RPMI8226 (cell line): Measurements from ENCODE around the gene FBXO8.
"Not testable (repeated sequence)": the region's sequence is repeated elsewhere in the genome, so short reads cannot be mapped to it uniquely, and the experiment has no call there.

Source experiments
- DNase-seq: peaks from one replicate; pipeline ENCODE4 v3.0.0-alpha.2; 2015

Gene FBXO8

GRCh38 chr4:174283507-174284471 is at the start of gene FBXO8, which contains the start of gene CEP44:
Gene FBXO8, minus strand, starts transcription at chr4:174283667. Its CDS starts 20,575 bp downstream, at chr4:174263092.
Gene CEP44, plus strand, starts transcription at chr4:174283911. Its CDS starts 15,211 bp downstream, at chr4:174299122.
- DNase-seq, result peak; percentile 65

GRCh38 chr4:174332741-174333493 is 49.5 kb upstream of the FBXO8 start:
- no peak for DNase-seq

DNA sequence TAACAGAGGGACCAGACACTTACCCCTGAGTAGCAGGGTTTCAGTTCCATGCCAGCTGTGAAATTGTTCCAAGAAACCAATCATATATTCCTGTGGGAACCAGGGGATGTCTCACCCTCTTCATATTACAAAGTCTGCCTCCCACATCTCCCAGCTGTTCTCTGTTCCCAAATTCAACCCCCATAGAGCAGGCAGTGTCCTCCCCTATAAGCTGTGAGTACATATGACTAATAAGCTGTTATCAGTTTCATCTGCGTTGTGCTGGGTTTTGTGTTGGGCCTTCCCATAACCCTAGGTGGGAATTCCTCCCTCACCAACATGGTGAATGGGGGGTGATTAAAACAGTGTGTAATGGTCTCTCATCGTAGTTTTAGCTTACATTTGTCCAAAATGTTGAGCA is 41.3 kb upstream of the FBXO8 start:
- DNase-seq, result no peak

- no peak for DNase-seq
These were observed 40.8 kb upstream of the FBXO8 start for GRCh38 chr4:174324236-174324635.

DNA sequence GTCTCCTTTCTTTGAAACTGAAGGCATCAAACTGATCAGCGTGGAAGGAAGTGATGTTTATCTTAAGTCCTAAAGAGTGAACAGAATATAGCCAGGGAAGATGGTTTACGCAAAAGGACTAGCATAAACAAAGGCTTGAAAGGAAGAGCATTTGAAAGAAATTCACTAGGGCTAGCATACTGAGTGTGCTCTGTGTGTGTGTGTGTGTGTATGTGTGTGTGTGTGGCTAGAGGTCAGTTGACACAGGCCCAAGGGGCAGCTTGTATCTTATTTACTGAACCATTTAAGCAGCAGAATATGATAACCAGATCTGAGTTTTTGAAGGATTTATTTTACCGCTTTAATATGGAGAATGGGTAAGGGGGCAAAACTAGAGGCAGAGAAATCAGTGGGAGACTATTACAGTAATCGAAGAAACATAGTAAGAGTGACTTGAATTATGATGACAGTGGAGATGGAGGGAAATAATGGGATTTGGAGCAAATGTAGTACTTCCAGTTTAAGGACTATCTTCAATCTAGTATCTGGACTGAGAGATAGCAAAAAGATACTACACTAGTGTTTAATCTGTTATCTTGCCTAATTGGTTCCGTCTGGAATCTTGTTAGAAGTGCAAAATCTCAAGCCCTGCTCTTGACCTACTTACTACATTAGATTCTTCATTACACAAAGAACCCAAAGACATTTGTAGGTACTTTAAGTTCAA is 37.2 kb upstream of the FBXO8 start:
- no peak for DNase-seq

DNA sequence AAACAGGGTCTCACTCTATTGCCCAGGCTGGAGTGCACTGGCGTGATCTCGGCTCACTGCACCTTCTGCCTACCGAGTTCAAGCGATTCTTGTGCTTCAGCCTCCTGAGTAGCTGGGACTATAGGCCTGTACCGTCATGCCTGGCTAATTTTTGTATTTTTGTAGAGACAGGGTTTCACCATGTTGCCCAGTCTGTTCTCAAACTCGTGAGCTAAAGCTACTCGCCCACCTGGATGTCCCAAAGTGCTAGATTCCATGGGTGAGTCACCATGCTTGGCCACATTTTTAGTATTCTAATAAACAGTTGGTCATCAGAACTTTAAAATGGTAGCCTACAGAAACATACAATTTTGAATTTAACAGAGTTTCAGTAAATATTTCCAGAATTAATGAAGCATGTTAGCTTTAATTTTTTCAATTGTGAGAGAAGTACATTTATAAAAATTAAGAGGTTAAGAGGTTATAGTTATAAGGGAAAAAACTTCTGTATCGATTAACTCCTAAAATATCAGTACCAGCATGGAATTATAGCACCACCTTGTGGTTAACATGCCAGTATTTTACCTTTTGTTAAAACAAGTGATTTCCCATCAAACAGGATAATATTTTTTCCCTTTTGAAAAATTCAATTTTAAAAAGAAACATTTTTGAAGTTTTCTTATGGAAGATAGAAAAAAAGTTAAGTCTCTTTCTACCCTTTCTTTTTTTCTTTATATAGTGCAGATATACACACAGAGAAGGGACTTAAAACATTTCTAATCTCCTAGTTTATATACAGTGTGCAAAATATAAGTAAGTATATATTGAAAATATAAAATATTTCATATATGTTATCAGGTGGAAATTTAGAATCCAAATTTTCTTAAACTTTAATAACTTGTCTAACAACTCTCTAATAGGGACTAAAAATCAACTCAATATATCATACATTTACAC is 35.6 kb upstream of the FBXO8 start:
- peak; percentile 21 for DNase-seq

- no peak for DNase-seq
These were observed 34.1 kb upstream of the FBXO8 start for GRCh38 chr4:174317531-174317930.

- no peak for DNase-seq
These were observed 33.5 kb upstream of the FBXO8 start for GRCh38 chr4:174316954-174317353.

- DNase-seq, result no peak
These were observed 33.1 kb upstream of the FBXO8 start for GRCh38 chr4:174316546-174316945.

DNA sequence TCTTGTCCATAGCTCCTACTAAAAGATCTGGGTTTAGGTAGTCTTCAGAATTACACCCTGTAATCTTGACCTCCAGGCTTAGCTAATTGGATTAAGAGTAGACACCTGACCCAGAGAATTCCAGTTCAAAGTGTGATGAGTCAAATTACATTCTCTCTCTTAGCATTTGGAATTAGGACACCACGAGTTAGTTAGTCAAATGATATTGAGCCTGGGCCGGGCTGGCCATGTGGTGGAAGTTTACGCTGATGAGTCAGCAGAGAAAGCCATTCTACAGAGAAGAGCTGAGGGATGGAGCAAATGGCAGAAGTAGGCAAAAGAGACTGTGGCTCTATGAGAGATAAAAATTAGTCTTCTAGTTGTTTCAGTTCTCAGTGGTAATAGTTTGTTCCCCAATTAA is 31.3 kb upstream of the FBXO8 start:
- no peak for DNase-seq

DNA sequence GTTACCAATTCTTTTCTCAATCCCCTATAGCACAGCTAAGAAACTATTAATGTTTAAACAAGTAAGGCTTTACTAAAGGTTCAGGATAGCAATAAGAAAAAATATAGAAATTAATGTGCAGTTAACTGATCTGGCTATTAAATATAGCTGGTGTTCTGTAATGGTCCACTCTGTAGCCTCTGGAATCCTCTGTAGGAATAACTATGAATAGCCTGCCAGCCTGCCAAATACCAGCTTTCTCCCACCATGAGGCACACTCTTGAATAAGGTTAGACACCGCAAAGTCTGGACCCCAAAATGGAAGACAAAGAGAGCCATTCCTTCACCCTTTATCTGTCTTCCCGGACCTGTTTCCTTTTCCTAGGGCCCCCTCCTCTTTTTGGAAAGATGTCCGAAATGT is 30.8 kb upstream of the FBXO8 start:
- DNase-seq, result no peak

DNA sequence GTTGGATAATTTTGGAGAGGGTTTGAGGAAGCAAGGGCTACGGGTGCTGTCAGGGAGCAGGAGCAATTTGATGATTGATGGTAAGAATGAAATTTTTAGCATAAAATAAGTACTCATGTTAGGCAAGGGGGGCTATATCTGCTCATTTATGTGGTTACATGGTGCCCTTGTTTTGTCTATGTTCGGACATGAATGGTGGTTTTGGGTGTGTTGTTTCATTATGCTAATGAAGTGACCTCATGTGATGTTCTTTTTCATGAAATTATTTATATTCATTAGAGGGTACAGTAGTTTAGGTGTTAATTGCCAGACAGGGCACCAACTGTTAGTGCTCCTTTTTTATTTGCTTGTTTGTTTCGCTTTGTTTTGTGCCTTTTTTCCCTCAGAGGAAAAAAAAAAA is 29.5 kb upstream of the FBXO8 start:
- no peak for DNase-seq

GRCh38 chr4:174307694-174308093 is 24.2 kb upstream of the FBXO8 start:
- DNase-seq, result no peak

GRCh38 chr4:174305961-174306360 is 22.5 kb upstream of the FBXO8 start:
- no peak for DNase-seq

- DNase-seq, result no peak
These were observed 21.2 kb upstream of the FBXO8 start for GRCh38 chr4:174304664-174305063.

- no peak for DNase-seq
These were observed 20.2 kb upstream of the FBXO8 start for GRCh38 chr4:174303687-174304086.

DNA sequence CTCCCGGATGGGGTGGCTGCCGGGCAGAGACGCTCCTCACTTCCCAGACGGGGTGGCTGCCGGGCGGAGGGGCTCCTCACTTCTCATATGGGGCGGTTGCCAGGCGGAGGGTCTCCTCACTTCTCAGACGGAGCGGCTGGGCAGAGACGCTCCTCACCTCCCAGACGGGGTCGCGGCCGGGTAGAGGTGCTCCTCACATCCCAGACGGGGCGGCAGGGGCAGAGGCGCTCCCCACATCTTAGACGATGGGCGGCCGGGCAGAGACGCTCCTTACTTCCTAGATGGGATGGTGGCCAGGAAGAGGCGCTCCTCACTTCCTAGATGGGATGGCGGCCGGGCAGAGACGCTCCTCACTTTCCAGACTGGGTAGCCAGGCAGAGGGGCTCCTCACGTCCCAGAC is 11.7 kb upstream of the FBXO8 start:
- DNase-seq, result not testable (repeated sequence)

GRCh38 chr4:174294641-174295040 is 11.2 kb upstream of the FBXO8 start:
- not testable (repeated sequence) for DNase-seq

DNA sequence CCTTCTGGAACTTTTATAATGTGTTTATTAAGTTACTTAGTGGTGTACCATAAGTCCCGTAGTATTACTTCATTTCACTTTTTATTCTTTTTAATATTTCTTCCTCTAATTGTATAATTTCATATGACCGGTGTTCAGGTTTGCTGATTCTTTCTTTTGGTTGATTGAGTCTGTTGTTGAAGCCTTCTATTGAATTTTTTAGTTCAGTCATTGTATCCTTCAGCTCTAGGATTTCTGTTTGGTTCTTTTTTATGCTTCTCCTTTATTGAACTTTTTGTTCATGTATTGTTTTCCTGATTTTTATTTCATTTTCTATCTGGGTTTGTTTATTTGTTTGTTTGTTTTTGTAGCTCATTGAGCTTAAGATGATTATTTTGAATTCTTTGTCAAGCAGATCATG is 9.0 kb upstream of the FBXO8 start:
- DNase-seq, result no peak

DNA sequence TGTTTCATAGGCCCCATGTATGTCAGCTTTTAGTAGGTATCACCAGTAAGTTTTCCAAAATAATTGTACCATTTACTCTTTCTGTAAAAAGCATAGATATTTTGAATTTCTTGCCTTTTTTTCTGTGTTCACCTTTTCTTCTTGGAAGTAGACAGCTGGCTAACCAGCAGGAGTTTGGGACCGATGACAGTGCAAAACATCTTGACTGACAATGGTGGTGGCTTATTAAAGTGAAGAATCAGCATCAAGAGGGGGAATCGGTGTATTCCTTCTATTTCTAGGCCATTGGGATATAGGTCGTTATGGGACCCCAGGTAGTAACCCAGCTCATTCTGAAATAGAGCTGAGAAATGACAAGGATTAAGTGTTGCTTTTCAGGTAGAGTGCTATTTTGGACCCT is 3.4 kb upstream of the FBXO8 start:
- no peak for DNase-seq

- DNase-seq, result peak; percentile 5
These were observed 1.0 kb upstream of the FBXO8 start for GRCh38 chr4:174284487-174284886.
